K562 (cell line): ENCODE results near the gene PRKCE. TPM values are rescaled to one million over a fixed set of nuclear protein-coding genes. Genes with fewer than 3 reads are reported as not detected.

Source experiments
- ATAC-seq: fragments of 200-7000 bp; cut with Tn5 transposase; 3 replicates; pipeline ENCODE4 v1.9.1; 2020; ENCODE audit warnings: moderate library complexity
- BruUV-seq: library from RNA; stranded (reverse); fragments of 400-500 nt; replicated peaks from 2 replicates; lab custom pipeline; 2021; lab: Mats Ljungman, UMichigan
- CTCF ChIA-PET: fragments of 300-600 bp; formaldehyde crosslinking; extraction: SDS; loops from one replicate; lab custom pipeline; 2021; ENCODE audit warnings: low intra/inter-chr PET ratio; lab: Yijun Ruan, JAX
- POLR2A ChIA-PET: fragments of 300-600, 350-650 bp; sonication (Branson Sonifier 250); formaldehyde crosslinking; extraction: SDS; loops from one replicate; lab custom pipeline; 2021; ENCODE audit warnings: antibody characterized with exemption, inconsistent platforms; lab: Yijun Ruan, JAX
- DNase-seq, 4 experiments: peaks; one replicate each; pipeline versions ENCODE4 v3.0.0 to v3.0.0-alpha.2; 2011 to 2018; ENCODE audit warnings: low spot score in 3 of 4, mixed read lengths in 3 of 4; ENCODE audit errors: extremely low read depth in 1 of 4
- FAIRE-seq: peaks from 2 replicates; lab custom pipeline; 2011; peaks lifted over from hg19 to GRCh38; lab: Jason Lieb, UNC
- H2AFZ ChIP-seq: 2 replicates; pipeline ENCODE4 v1.6.0; 2011; ENCODE audit warnings: low read depth, low read length, control low read depth, inconsistent platforms
- H3K27ac ChIP-seq: fragments of 200-600 bp; 3 replicates; pipeline ENCODE4 v1.8.0; 2011; ENCODE audit warnings: low read depth, mild to moderate bottlenecking, control low read depth, inconsistent platforms, low read length, moderate library complexity, mixed read lengths; ENCODE audit errors: extremely low read depth
- H3K27me3 ChIP-seq, 2 experiments: fragments of 300-600 bp in 1 of 2; 2 replicates in 1 of 2; 3 replicates in 1 of 2; pipeline versions ENCODE4 v1.6.0 to v1.8.0; 2011; ENCODE audit warnings: inconsistent platforms in 2 of 2, low read length in 2 of 2, mild to moderate bottlenecking in 1 of 2, mixed read lengths in 1 of 2, moderate library complexity in 1 of 2; ENCODE audit not compliant: control insufficient read depth in 2 of 2, insufficient read depth in 2 of 2
- H3K36me3 ChIP-seq: fragments of 300-600 bp; 3 replicates; pipeline ENCODE4 v1.8.0; 2011; ENCODE audit warnings: mild to moderate bottlenecking, low read length, inconsistent platforms; ENCODE audit not compliant: control insufficient read depth, insufficient read depth
- H3K4me1 ChIP-seq, 2 experiments: fragments of 200-600 bp in 1 of 2; replicated peaks in 1 of 2; 2 replicates in 1 of 2; 3 replicates in 1 of 2; pipeline versions ENCODE4 v1.5.1 to v1.8.0; 2011; ENCODE audit warnings: inconsistent platforms in 2 of 2, low read length in 2 of 2, mild to moderate bottlenecking in 1 of 2, mixed read lengths in 1 of 2, moderate library complexity in 1 of 2; ENCODE audit not compliant: control insufficient read depth in 2 of 2, insufficient read depth in 2 of 2
- H3K4me2 ChIP-seq: 2 replicates; pipeline ENCODE4 v1.6.1; 2011; ENCODE audit warnings: low read length, control low read depth, inconsistent platforms, mixed read lengths; ENCODE audit not compliant: insufficient read depth
- H3K4me3 ChIP-seq: fragments of 200-600 bp; sonication (generic), shearing (Covaris generic); 2 replicates; pipeline ENCODE4 v1.5.1; 2016; ENCODE audit warnings: control low read depth, inconsistent platforms
- H3K79me2 ChIP-seq: fragments of 200-600 bp; 3 replicates; pipeline ENCODE4 v1.8.0; 2011; ENCODE audit warnings: low read length, inconsistent platforms; ENCODE audit not compliant: control insufficient read depth, insufficient read depth
- H3K9ac ChIP-seq, 2 experiments: 2 replicates each; pipeline versions ENCODE4 v1.6.0 to v1.6.1; 2011; ENCODE audit warnings: low read depth in 2 of 2, low read length in 2 of 2, control low read depth in 1 of 2, inconsistent platforms in 1 of 2, mild to moderate bottlenecking in 1 of 2, mixed read lengths in 1 of 2; ENCODE audit not compliant: insufficient read depth in 1 of 2
- H3K9me1 ChIP-seq: one replicate; pipeline ENCODE4 v1.6.0; 2011; ENCODE audit warnings: inconsistent platforms, mild to moderate bottlenecking, low read length, moderate library complexity; ENCODE audit not compliant: control insufficient read depth, insufficient read depth
- H3K9me3 ChIP-seq: replicated peaks from 2 replicates; pipeline ENCODE4 v1.5.1; 2011; ENCODE audit warnings: low read depth, low read length, inconsistent platforms; ENCODE audit not compliant: control insufficient read depth, insufficient read depth
- H4K20me1 ChIP-seq: replicated peaks from 2 replicates; pipeline ENCODE4 v1.6.1; 2011; ENCODE audit warnings: low read length, inconsistent platforms, mixed read lengths; ENCODE audit not compliant: control insufficient read depth, insufficient read depth
- FOXJ3 ChIP-seq: sonication (generic); formaldehyde crosslinking; IDR thresholded peaks from 2 replicates; pipeline ENCODE4 v1.4.0; 2020; ENCODE audit warnings: mild to moderate bottlenecking, missing genetic modification reagents
- PHF20 ChIP-seq: fragments of 450-650 bp; IDR thresholded peaks from 2 replicates; pipeline ENCODE4 v1.6.1; 2018; ENCODE audit not compliant: partially characterized antibody
- SMAD3 ChIP-seq: fragments of 450-650 bp; formaldehyde crosslinking; conservative IDR thresholded peaks from 2 replicates; pipeline ENCODE4 v1.4.0; 2020; ENCODE audit warnings: mild to moderate bottlenecking
- SRF ChIP-seq, 2 experiments: fragments of 250-450, 450-650 bp in 1 of 2; sonication (Bioruptor Pico) in 1 of 2; sonication (generic) in 1 of 2; formaldehyde crosslinking; IDR thresholded peaks; 2 replicates each; pipeline versions ENCODE4 v1.5.0 to v1.5.1; 2020 to 2022; ENCODE audit warnings: mild to moderate bottlenecking in 1 of 2, missing genetic modification reagents in 1 of 2
- ZBTB17 ChIP-seq: fragments of 450-650 bp; formaldehyde crosslinking; IDR thresholded peaks from 2 replicates; pipeline ENCODE4 v1.4.0; 2020; ENCODE audit warnings: mild to moderate bottlenecking
- ZNF551 ChIP-seq: fragments of 250-450 bp; sonication (Bioruptor Pico); IDR thresholded peaks from 2 replicates; pipeline ENCODE4 v1.5.0; 2021; ENCODE audit warnings: mild to moderate bottlenecking, moderate library complexity
- WGBS: fragments of 100-300 bp; shearing (Covaris generic); methylation state at CpG from one replicate; pipeline ENCODE4 v1.1.6; 2016; ENCODE audit warnings: low coverage, mixed read lengths; ENCODE audit not compliant: insufficient coverage; ENCODE audit errors: missing lambda C conversion rate; 5-methylcytosine and 5-hydroxymethylcytosine counted together
- in situ Hi-C: fragments of 300-500 bp; cut with MboI; formaldehyde crosslinking; loops from 4 replicates; pipeline ENCODE4 v1.15.0; 2018; ENCODE audit warnings: inconsistent platforms, mixed read lengths
- intact Hi-C: fragments of 100-400 bp; cut with micrococcal nuclease; formaldehyde crosslinking; loops from 2 replicates; pipeline ENCODE4 v1.14.2; 2022
- polyA plus RNA-seq, 8 experiments: library from polyadenylated mRNA; depleted of rRNA in 4 of 8; stranded (reverse) in 5 of 8; unstranded in 3 of 8; fragments of >200 nt; fragmentation: Nextera tagmentation in 2 of 8; fragmentation: Illumina TruSeq in 1 of 8; extraction: Ambion mirVana in 2 of 8; extraction: Trizol in 1 of 8; gene quantifications; 2 replicates each; pipeline versions ENCODE4 v1.2.1 to v1.2.3, GENCODE V29; 2011 to 2014; ENCODE audit warnings: inconsistent platforms in 1 of 8, missing spikeins in 1 of 8
- total RNA-seq, 7 experiments: library from RNA; depleted of rRNA in 6 of 7; stranded (reverse); fragments of >200 nt in 6 of 7; fragmentation: Illumina TruSeq in 2 of 7; extraction: Trizol in 2 of 7; gene quantifications; 2 replicates each; pipeline versions ENCODE4 v1.2.1 to v1.2.3, GENCODE V29; 2011 to 2021; ENCODE audit warnings: low replicate concordance in 1 of 7
- TF ChIP-seq, protein P1 (sequence below): fragments of 450-650 bp; formaldehyde crosslinking; IDR thresholded peaks from 2 replicates; pipeline ENCODE4 v1.4.0; 2020; ENCODE audit warnings: mild to moderate bottlenecking, moderate library complexity

The PRKCE gene
- total and polyA plus RNA-seq, 9 of the 15 experiments (the other 6 are each of a cell fraction or from before 2014, with no cell fraction given): 0.06 to 1.0 (median 0.22) TPM; not detected in 1

DNA sequence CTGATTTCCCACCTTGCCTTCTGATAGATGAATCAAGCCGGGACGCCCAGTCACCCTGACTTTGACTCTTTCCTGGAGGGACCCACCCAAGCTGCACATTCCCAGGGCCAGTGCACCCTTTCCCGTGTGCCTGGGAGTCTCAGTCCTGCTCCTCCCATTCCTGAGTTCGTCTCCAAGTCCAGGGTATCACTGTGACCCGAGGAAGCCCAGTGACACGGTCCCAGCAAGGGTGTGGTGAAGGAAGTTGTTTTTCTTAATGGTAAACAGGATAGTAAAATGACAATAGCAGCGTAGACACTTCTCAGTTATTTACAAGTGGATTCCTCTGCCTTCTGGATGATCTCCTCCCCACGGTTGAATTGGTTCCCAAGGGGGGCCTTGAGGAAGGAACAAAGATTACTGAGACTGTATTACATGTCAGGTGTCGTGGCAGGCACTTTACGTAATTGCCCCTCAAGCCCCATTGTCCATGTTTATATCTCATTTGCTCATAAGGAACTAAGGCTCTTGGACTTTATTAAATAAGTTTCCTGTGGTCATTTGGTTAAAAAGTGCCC lies 123.3 kb downstream of the PRKCE start:
- 21% methylated on average over 10 of the region's 10 CpGs for WGBS
- intact Hi-C loops: loop anchor here (5.0 kb wide), 1 partner anchor 792 kb away; no protein-coding TSS in a partner anchor

DNA sequence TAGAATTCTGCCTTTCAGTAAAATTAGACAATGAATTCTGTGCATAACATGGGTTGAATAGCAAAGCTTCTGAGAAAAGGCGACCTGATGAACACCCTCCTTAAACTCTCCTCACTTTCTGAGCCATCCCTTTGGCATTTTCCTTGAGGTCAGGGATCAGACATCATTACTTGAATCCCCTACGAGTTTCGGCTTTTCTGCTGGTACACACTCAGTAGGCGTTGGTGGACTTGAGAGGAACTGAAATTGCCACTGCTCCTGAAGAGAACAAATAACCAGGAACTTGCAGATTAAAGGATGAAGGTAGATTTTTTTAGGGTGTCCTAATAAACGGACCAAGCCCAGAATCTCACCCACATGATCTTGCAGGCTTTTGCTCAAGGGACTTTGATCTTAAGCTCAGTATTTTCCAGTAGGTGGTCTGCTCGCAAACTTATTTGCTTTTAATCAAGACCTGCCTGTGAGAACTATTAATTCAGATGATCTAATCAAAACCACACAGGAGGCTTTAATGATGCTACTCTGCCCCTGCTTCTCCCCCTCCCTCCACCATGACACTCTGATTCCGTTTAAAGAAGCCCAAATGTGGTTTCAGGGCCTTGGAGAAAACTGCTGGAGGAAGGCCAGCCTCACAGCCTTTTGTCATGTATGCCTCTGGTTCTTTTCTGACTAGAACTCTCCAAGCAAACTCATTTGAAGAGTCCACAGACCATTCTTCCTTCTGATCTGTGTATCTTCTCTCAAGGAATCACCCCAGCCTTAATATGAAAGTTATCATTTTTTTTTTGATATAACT lies 124.9 kb downstream of the PRKCE start:
- Histone ChIP-seq H4K20me1 (no peaks in the 10 kb centered on the region; the same call in 1 of the 2 replicates), H3K4me2 (no peak overlapping the region), H3K36me3 (no peaks in the 10 kb centered on the region), H3K27ac (no peak overlapping the region), H3K79me2 (no peaks in the 10 kb centered on the region), H3K4me3 (no peak overlapping the region), H3K27me3 (peaks cover 5 to 30% of the 10 kb centered on the region in 2 experiments; a peak in 4 of 5 replicates), H3K4me1 (no peaks in the 10 kb centered on the region; a peak in 1 of 5 replicates), H2AFZ (no peak overlapping the region), H3K9me3 (no peaks in the 10 kb centered on the region), H3K9me1 (no peaks in the 10 kb centered on the region), H3K9ac (no peak overlapping the region)
- TF ChIP-seq SRF (CRISPR knock-in tag; IDR thresholded peaks at IDR 0.05) (no peak), ZBTB17 (CRISPR knock-in tag) (no peak), SMAD3 (CRISPR knock-in tag) (no peak), PHF20 (no peak), FOXJ3 (CRISPR knock-in tag) (no peak)
- TF ChIP-seq, protein P1, sequence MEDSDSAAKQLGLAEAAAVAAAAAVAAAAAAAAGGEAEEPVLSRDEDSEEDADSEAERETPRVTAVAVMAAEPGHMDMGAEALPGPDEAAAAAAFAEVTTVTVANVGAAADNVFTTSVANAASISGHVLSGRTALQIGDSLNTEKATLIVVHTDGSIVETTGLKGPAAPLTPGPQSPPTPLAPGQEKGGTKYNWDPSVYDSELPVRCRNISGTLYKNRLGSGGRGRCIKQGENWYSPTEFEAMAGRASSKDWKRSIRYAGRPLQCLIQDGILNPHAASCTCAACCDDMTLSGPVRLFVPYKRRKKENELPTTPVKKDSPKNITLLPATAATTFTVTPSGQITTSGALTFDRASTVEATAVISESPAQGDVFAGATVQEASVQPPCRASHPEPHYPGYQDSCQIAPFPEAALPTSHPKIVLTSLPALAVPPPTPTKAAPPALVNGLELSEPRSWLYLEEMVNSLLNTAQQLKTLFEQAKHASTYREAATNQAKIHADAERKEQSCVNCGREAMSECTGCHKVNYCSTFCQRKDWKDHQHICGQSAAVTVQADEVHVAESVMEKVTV (CRISPR knock-in tag): no peak
- ATAC-seq (no peak), FAIRE-seq (no peak), DNase-seq (no peak)
- in situ Hi-C loops: loop anchor here (5.0 kb wide), 1 partner anchor 129 kb away; no protein-coding TSS in a partner anchor
- WGBS: 16% methylated on average over 7 of the region's 7 CpGs
- intact Hi-C loops: loop anchor here (5.0 kb wide), 1 partner anchor 794 kb away; no protein-coding TSS in a partner anchor
- CTCF ChIA-PET: no interaction called here
- POLR2A ChIA-PET: no interaction called here
- BruUV-seq: no TSS peak

More for the DNA sequence above, 123.3 kb downstream of the PRKCE start:
- peaks cover 11 to 46% of the 10 kb centered on the region in 2 experiments; a peak in 4 of 5 replicates for H3K27me3 ChIP-seq
- no peak overlapping the region for H2AFZ ChIP-seq
- no peak for ATAC-seq
- H3K4me1 ChIP-seq: no peaks in the 10 kb centered on the region; a peak in 1 of 5 replicates
- H4K20me1 ChIP-seq: no peaks in the 10 kb centered on the region; the same call in 1 of the 2 replicates
- no peak for TF ChIP-seq ZNF551
- no TSS peak for BruUV-seq
- H3K27ac ChIP-seq: no peak overlapping the region
- no peak for DNase-seq
- in situ Hi-C loops: loop anchor here (5.0 kb wide), 1 partner anchor 127 kb away; no protein-coding TSS in a partner anchor
- ChIA-PET POLR2A (interaction anchor here (0.6 to 0.7 kb wide), 2 partner anchors 11 to 143 kb away, joined by 3 to 5 read pairs; no protein-coding TSS in a partner anchor), CTCF (no interaction called here)
- H3K36me3 ChIP-seq: no peaks in the 10 kb centered on the region
- H3K4me2 ChIP-seq: no peak overlapping the region
- no peak overlapping the region for H3K4me3 ChIP-seq
- H3K9ac ChIP-seq: no peak overlapping the region
- no peak for FAIRE-seq
- no peaks in the 10 kb centered on the region for H3K9me1 ChIP-seq
- no peaks in the 10 kb centered on the region for H3K79me2 ChIP-seq
- no peaks in the 10 kb centered on the region for H3K9me3 ChIP-seq
